Kidney epithelial cell (primary cell): ENCODE data around the gene NEU2. TPM values are rescaled to one million over a fixed set of nuclear protein-coding genes. Genes with fewer than 3 reads are reported as not detected.

Experiments used
- DNase-seq: peaks from one replicate; pipeline ENCODE4 v3.0.0-alpha.2; 2010; ENCODE audit warnings: low read depth
- H3K27me3 ChIP-seq: 2 replicates; pipeline ENCODE4 v1.6.0; 2011; ENCODE audit warnings: low read length; ENCODE audit not compliant: control insufficient read depth, insufficient read depth
- H3K36me3 ChIP-seq: 2 replicates; pipeline ENCODE4 v1.5.1; 2011; ENCODE audit warnings: low read length; ENCODE audit not compliant: control insufficient read depth, insufficient read depth
- H3K4me3 ChIP-seq: 2 replicates; pipeline ENCODE4 v1.5.1; 2011; ENCODE audit warnings: low read depth, mild to moderate bottlenecking, control low read depth, low read length
- total RNA-seq: library from RNA; depleted of rRNA; stranded (reverse); fragments of >200 nt; gene quantifications from 2 replicates; pipeline ENCODE4 v1.2.3, GENCODE V29; 2015
- TF ChIP-seq, protein P1 (sequence below): IDR thresholded peaks from 2 replicates; pipeline ENCODE4 v1.5.1; 2011; ENCODE audit warnings: mild to moderate bottlenecking, moderate library complexity, low read length, control low read depth, inconsistent platforms; ENCODE audit not compliant: insufficient read depth, poor library complexity, severe bottlenecking

NEU2 gene
- total RNA-seq, 1 donor from 2014 or later = not detected

DNA sequence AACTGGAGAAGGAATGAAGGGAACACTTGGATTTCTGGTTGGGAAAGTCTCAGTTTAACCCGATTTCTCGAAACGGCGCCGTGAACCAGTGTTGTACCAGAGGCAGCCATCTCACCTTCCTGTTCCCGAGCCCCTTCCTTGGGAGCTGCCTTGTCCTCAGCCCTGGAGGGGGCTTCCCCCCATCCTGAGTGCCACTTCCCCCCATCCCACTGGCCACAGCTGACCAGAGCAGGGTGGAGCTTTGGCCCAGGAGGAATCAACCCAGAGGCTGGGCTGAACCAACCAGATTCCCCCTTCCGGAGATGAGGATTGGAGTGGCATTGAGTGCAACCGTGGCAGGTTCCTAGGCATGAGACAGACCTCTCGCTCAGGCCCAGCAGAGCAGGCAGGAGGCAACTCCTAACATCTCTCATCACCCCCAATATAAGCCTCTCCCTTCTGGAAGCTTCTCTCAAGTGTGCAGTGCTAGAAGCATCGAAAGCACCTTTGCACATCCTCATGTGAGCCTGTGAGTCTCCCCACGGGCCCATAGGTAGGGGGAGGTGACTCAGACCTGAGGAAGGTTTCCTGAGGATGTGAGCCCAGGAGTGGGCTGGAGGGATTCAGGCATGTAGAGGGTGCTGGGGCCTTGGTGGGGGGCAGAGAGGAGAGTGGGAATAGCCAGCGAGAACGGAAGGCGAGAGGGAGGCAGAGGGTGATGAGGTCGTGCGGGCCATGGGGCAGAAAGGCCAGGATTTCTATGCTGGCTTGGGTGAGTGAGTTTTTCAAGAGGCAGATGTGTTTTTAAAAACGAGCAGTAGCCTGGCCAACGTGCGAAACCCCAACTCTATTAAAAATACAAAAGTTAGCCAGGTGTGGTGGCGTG lies 31.4 kb upstream of the NEU2 start:
- H3K27me3 ChIP-seq = peaks cover 17% of the 10 kb centered on the region
- no peaks in the 10 kb centered on the region for H3K36me3 ChIP-seq
- no peak overlapping the region for H3K4me3 ChIP-seq
- TF ChIP-seq, protein P1, sequence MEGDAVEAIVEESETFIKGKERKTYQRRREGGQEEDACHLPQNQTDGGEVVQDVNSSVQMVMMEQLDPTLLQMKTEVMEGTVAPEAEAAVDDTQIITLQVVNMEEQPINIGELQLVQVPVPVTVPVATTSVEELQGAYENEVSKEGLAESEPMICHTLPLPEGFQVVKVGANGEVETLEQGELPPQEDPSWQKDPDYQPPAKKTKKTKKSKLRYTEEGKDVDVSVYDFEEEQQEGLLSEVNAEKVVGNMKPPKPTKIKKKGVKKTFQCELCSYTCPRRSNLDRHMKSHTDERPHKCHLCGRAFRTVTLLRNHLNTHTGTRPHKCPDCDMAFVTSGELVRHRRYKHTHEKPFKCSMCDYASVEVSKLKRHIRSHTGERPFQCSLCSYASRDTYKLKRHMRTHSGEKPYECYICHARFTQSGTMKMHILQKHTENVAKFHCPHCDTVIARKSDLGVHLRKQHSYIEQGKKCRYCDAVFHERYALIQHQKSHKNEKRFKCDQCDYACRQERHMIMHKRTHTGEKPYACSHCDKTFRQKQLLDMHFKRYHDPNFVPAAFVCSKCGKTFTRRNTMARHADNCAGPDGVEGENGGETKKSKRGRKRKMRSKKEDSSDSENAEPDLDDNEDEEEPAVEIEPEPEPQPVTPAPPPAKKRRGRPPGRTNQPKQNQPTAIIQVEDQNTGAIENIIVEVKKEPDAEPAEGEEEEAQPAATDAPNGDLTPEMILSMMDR = no peak
- DNase-seq = no peak

DNA sequence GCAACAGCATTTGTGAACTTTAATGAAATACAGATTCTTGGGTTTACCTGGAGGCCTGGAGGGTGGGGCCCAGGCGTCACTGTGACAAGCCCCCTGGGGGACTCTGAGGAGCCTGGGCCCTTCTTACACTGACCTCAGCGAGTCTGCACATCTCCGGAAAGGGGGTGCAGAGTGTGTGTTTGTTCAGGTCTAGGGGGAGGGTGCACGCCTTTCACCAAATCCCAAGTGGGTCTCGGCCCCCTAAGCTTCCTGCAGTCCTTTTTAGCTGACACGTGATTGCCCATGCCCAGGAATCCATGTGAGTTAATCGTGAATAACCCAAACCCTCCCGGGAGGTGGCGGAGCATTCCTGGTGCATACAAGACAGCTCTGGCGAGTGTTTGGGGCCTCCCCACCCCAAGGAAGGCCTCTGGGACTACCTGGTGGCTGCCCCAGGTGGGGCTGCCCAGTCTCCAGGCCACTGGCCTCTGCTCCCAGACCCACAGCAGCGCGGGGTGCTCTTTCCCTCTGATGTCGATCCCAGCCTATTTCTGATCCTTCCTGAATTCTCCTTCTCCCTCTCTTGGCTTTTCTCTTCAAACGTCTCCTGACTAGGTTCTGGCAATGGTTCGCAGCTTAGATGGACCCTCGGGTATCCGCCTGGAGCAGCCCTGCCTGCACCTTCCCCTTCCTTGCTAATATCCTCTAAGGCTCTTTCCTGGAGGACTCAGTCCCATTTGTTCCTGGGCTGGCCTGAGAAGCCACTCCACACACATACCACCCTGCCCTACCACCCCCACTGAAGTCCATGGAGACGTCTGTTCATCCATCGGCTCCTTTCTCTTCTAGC lies 29.4 kb upstream of the NEU2 start:
- no peak overlapping the region for H3K4me3 ChIP-seq
- no peak for DNase-seq
- H3K36me3 ChIP-seq = no peaks in the 10 kb centered on the region
- TF ChIP-seq, protein P1 = no peak
- peaks cover 17% of the 10 kb centered on the region for H3K27me3 ChIP-seq

DNA sequence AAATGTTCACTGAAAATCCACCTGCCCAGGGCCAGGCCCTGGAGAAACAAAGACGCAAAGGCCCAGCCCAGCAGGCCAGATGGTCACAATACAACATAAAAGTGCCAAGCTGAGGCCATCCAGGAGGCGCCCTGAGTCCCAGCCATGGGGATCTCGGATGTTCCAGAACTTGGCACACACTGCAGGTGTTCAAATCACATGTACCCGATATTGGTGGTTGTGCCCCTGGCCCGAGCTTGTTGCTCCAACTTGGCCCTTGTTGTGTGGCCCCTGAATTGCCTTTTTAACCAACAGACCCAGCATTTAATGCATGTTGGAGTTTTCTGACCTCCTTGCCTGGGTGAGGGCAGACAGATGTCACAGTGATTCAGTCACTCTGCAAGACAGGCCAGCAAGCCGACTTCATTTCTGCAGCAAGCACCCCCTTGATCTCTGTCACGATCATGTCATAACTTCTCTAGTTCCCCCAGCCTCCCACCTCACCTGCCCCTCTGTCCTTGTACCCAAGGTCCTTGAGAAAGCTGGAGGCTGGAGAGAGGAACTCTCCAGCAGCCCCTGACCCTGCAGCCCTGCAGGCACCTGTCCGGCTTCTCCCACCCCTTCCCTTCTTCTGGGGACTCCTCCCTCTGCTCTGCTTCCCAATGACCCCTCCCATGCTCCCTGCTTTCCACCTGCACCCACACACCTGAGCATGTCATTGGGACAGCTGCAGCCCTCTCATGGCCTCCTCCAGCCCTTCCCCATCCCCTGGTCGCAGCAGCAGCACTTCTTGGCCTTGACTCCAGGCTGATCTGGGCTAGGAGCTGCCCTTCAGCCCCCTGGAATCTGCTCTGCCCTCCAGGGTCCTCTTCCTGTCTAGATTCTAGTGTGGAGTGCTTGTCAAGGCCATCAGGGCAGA lies 28.6 kb upstream of the NEU2 start:
- Histone ChIP-seq H3K4me3 (no peak overlapping the region), H3K36me3 (no peaks in the 10 kb centered on the region), H3K27me3 (peaks cover 17% of the 10 kb centered on the region)
- DNase-seq = no peak
- TF ChIP-seq, protein P1 = no peak

DNA sequence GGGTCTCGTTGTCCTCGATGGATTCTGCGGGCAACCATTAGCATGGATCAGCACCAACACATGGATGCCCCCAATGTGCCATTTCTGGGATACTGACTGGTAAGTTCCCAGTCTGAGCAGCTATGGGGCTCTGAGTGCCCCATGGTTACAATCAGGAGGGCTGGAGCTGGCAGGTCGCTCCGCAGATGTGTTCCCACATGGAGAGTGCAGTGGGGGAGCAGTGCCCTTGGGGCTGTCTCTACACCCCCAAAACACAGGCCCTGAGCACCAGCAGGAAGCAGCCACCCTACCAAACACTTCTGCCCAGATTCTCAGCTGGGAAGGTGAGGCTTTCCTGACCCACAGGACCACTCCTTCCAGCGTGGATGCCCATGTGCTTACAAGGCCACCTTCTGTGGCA lies 27.4 kb upstream of the NEU2 start:
- TF ChIP-seq, protein P1 = no peak
- H3K36me3 ChIP-seq = no peaks in the 10 kb centered on the region
- H3K4me3 ChIP-seq = no peak overlapping the region
- no peak for DNase-seq
- peaks cover 17% of the 10 kb centered on the region for H3K27me3 ChIP-seq

DNA sequence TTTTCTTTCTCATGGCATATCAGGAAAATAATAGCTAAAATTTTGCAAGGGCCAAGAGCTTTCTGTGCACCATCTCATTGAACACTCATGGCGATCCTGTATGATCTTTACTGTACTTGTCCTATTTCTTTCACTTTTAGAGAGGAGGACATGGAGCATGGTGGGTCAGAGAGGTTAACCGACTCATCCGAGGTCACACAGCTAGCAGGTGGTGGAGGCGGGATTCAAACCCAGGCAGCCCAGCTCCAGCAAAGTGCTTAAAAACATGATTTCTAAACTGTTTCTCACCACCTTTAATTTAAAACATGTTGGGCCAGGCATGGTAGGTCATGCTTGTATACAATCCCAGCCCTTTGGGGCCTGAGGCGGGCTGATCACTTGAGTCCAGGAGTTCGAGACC lies 25.8 kb upstream of the NEU2 start:
- TF ChIP-seq, protein P1 = no peak
- Histone ChIP-seq H3K27me3 (peaks cover 17% of the 10 kb centered on the region), H3K36me3 (no peaks in the 10 kb centered on the region), H3K4me3 (no peak overlapping the region)
- no peak for DNase-seq
